Ovary (tissue), 3 donors: ENCODE data around the gene DIDO1.

Experiments used
- EP300 ChIP-seq: sonication (generic); formaldehyde crosslinking; IDR thresholded peaks from one replicate; pipeline ENCODE4 v1.6.1; 2017; ENCODE audit warnings: antibody characterized with exemption
- POLR2A ChIP-seq: fragments of 450-650 bp; IDR thresholded peaks from one replicate; pipeline ENCODE4 v1.6.1; 2017; ENCODE audit warnings: antibody characterized with exemption, mild to moderate bottlenecking, moderate library complexity
- TF ChIP-seq, protein P1 (sequence below), 3 donors: fragments of 450-650 bp in 2 of 3; fragments of 200-600 bp in 1 of 3; IDR thresholded peaks; one replicate each; pipeline versions ENCODE4 v1.5.1 to v1.8.0; 2016 to 2022; ENCODE audit warnings: antibody characterized with exemption in 3 of 3, mild to moderate bottlenecking in 1 of 3
- donor health status: DM: no; HTN: no; CAD: no.

DNA sequence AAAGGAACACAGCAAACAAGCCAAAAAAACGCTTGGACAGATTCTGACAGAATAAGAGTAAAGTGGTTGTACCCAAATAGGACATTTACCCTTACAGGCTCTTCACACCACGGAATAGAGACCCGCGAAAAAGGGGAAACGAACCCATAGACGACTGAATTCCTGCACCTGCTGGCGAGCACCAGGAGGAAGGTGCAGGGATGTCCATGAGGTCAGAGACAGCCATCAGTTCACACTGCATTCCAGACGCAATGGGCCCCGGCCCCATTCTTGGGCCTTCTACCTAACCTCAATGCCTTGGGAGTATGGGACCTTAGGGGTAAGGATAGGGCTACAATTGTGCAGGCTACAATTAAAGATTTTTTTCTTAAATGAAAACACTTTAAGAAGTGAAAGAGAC lies 5.2 kb upstream of the DIDO1 start:
- TF ChIP-seq, protein P1, sequence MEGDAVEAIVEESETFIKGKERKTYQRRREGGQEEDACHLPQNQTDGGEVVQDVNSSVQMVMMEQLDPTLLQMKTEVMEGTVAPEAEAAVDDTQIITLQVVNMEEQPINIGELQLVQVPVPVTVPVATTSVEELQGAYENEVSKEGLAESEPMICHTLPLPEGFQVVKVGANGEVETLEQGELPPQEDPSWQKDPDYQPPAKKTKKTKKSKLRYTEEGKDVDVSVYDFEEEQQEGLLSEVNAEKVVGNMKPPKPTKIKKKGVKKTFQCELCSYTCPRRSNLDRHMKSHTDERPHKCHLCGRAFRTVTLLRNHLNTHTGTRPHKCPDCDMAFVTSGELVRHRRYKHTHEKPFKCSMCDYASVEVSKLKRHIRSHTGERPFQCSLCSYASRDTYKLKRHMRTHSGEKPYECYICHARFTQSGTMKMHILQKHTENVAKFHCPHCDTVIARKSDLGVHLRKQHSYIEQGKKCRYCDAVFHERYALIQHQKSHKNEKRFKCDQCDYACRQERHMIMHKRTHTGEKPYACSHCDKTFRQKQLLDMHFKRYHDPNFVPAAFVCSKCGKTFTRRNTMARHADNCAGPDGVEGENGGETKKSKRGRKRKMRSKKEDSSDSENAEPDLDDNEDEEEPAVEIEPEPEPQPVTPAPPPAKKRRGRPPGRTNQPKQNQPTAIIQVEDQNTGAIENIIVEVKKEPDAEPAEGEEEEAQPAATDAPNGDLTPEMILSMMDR (IDR thresholded peaks at IDR 0.05), result no peak
- TF ChIP-seq POLR2A (no peak), EP300 (no peak)
